Immature natural killer cell (primary cell): ENCODE data around the gene CPED1. TPM values are rescaled to one million over a fixed set of nuclear protein-coding genes. Genes with fewer than 3 reads are reported as not detected.

Experiments
- DNase-seq, 3 donors: peaks; one replicate each; pipeline ENCODE4 v3.0.0; 2022; ENCODE audit warnings: mixed read lengths in 1 of 3
- H3K27ac Mint-ChIP-seq, 6 donors: one replicate each; pipeline ENCODE4 v1.8.0; 2020; ENCODE audit warnings: mixed read lengths in 6 of 6, mild to moderate bottlenecking in 5 of 6, inconsistent platforms in 4 of 6, moderate library complexity in 3 of 6
- H3K27me3 Mint-ChIP-seq, 3 donors: one replicate each; pipeline ENCODE4 v1.8.0; 2020 to 2021; ENCODE audit warnings: low read depth in 3 of 3, mild to moderate bottlenecking in 3 of 3, mixed read lengths in 3 of 3, moderate library complexity in 3 of 3, inconsistent platforms in 1 of 3
- H3K36me3 Mint-ChIP-seq, 3 donors: one replicate each; pipeline ENCODE4 v1.8.0; 2020; ENCODE audit warnings: mixed read lengths in 3 of 3, inconsistent platforms in 2 of 3, mild to moderate bottlenecking in 2 of 3
- H3K4me1 Mint-ChIP-seq, 2 donors: one replicate each; pipeline ENCODE4 v1.8.0; 2020; ENCODE audit warnings: inconsistent platforms in 2 of 2, mild to moderate bottlenecking in 2 of 2, mixed read lengths in 2 of 2, moderate library complexity in 1 of 2
- H3K4me3 Mint-ChIP-seq, 5 donors: one replicate each; pipeline ENCODE4 v1.8.0; 2020; ENCODE audit warnings: mild to moderate bottlenecking in 5 of 5, mixed read lengths in 5 of 5, inconsistent platforms in 3 of 5, moderate library complexity in 3 of 5
- H3K9me3 Mint-ChIP-seq, 6 donors: one replicate each; pipeline ENCODE4 v1.8.0; 2020; ENCODE audit warnings: mild to moderate bottlenecking in 6 of 6, mixed read lengths in 6 of 6, inconsistent platforms in 4 of 6, moderate library complexity in 3 of 6
- polyA plus RNA-seq, 3 donors: library from polyadenylated mRNA; unstranded; fragments of 300-500 nt; fragmentation: Illumina TruSeq; gene quantifications; one replicate each; pipeline ENCODE4 v1.2.3, GENCODE V29; 2021

Gene CPED1
- polyA plus RNA-seq, 3 donors from 2014 or later, result 1.3 to 2.2 TPM; not detected in 1

GRCh38 chr7:120985839-120986238 lies 2.7 kb upstream of the CPED1 start:
- no peak for DNase-seq
- Mint-ChIP-seq H3K27ac (no peak overlapping the region), H3K4me1 (peaks cover 14 to 28% of the 10 kb centered on the region in 2 donors), H3K9me3 (no peaks in the 10 kb centered on the region), H3K36me3 (no peaks in the 10 kb centered on the region), H3K4me3 (no peak overlapping the region), H3K27me3 (peaks cover 0 to 35% (median 8%) of the 10 kb centered on the region in 3 donors)

GRCh38 chr7:120986650-120987049 lies 1.9 kb upstream of the CPED1 start:
- Mint-ChIP-seq H3K36me3 (no peaks in the 10 kb centered on the region), H3K9me3 (no peaks in the 10 kb centered on the region), H3K27ac (no peak overlapping the region), H3K27me3 (peaks cover 0 to 35% (median 8%) of the 10 kb centered on the region in 3 donors), H3K4me3 (no peak overlapping the region), H3K4me1 (peaks cover 14 to 28% of the 10 kb centered on the region in 2 donors)
- DNase-seq, result no peak

- peak overlapping the region in 1 of 6 donors; percentile 12 for H3K27ac Mint-ChIP-seq
- no peak for DNase-seq
These were observed 1.2 kb upstream of the CPED1 start for GRCh38 chr7:120987280-120987679.

DNA sequence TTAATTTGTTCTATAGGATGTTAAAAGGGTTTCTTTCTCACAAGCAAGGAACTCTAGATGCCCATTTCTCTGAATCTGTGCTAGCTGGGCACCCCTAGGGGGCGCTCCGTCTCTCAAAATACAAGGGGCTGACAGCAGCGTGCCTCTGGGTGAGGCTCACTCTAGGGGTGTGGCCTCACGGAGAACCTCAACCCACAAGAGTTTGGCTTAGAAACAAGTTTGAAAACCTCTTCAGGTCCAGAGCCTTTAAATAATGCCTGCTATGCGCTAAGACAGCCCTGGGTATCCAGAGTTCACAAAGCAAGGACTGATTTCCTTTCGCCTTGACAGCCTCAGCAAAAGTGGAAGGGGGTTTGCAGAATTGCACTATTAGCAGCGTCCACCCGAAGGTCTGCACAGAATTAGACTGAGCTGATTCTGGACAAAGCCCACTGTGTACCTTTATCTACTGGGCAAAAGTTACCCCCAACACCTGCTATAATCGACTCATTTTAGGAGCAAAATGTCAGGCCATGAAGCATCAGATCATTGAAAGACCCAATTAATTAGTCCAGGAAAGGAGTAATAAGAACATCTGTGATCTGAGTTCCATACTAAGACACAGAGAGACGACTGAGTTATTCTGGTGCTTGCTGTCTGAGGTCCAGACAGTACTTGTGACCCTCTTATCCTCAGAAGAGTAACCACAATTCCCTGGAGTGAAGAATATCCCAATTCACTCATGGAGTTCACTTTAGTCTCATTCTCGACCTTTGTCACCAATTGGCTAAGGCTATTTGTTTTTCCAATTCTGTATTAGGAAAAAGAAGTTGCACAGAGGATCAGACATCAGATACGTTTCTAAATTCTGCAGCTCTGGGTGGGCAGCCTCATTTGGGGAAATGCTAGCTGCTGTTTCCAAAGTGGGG lies 574 bp upstream of the CPED1 start:
- Mint-ChIP-seq H3K4me1 (peaks cover 14 to 22% of the 10 kb centered on the region in 2 donors), H3K27me3 (peaks cover 0 to 36% (median 8%) of the 10 kb centered on the region in 3 donors), H3K9me3 (no peaks in the 10 kb centered on the region), H3K36me3 (no peaks in the 10 kb centered on the region), H3K4me3 (peak overlapping the region; percentile 74 to 84 (median 79)), H3K27ac (peak overlapping the region in 2 of 6 donors; percentile 12 to 15)
- peak; percentile 68 to 78 (median 72) for DNase-seq

More at GRCh38 chr7:120987280-120987679, 1.2 kb upstream of the CPED1 start:
- Mint-ChIP-seq H3K36me3 (no peaks in the 10 kb centered on the region), H3K9me3 (no peaks in the 10 kb centered on the region), H3K4me3 (peak overlapping the region in 1 of 5 donors; percentile 84), H3K4me1 (peaks cover 14 to 23% of the 10 kb centered on the region in 2 donors), H3K27me3 (peaks cover 0 to 33% (median 8%) of the 10 kb centered on the region in 3 donors)

GRCh38 chr7:120989257-120990220 lies 1.0 kb downstream of the CPED1 start:
- no peak overlapping the region for H3K27ac Mint-ChIP-seq
- H3K9me3 Mint-ChIP-seq, result no peaks in the 10 kb centered on the region
- H3K4me1 Mint-ChIP-seq, result peaks cover 14 to 22% of the 10 kb centered on the region in 2 donors
- no peaks in the 10 kb centered on the region for H3K36me3 Mint-ChIP-seq
- peak overlapping the region; percentile 3 to 84 (median 76) for H3K4me3 Mint-ChIP-seq
- DNase-seq, result no peak
- peaks cover 0 to 40% (median 8%) of the 10 kb centered on the region in 3 donors for H3K27me3 Mint-ChIP-seq

DNA sequence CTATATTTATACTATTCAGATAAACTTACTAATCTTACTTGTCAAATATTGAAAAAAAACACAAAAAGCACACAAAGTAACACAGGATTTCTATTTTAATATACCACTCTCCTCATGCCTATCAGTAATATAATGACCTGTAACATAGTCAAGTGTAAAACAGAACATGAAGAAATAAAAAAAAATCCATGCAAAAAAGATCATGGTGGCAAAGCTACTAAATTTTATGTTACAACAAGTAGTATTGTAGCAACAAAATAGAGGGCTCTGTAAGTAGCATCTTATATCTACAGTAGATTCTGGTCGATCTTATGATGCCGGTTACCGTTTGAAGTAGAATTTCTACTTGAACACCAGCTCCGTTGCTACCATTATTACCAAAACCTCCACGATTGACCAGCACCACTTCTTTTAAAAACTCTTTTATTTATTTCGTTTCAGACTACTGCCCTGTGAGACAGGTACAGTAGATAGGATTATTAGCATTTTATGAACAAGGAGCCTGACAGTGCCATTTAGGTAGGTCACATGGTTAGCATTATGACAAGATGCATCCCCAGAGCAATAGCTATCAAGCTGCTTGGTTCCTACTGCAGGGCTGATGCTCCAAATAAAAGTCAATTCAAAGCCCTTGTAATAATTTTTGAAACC lies 2.1 kb downstream of the CPED1 start:
- Mint-ChIP-seq H3K4me3 (no peak overlapping the region), H3K27ac (no peak overlapping the region), H3K4me1 (peaks cover 14 to 22% of the 10 kb centered on the region in 2 donors), H3K9me3 (no peaks in the 10 kb centered on the region), H3K36me3 (no peaks in the 10 kb centered on the region), H3K27me3 (peaks cover 0 to 41% (median 8%) of the 10 kb centered on the region in 3 donors)
- no peak for DNase-seq

- Mint-ChIP-seq H3K36me3 (no peaks in the 10 kb centered on the region), H3K4me1 (peaks cover 14 to 22% of the 10 kb centered on the region in 2 donors), H3K27me3 (peaks cover 0 to 40% (median 10%) of the 10 kb centered on the region in 3 donors), H3K9me3 (no peaks in the 10 kb centered on the region), H3K4me3 (no peak overlapping the region), H3K27ac (no peak overlapping the region)
- no peak for DNase-seq
These were observed 2.6 kb downstream of the CPED1 start for GRCh38 chr7:120991161-120991560.

DNA sequence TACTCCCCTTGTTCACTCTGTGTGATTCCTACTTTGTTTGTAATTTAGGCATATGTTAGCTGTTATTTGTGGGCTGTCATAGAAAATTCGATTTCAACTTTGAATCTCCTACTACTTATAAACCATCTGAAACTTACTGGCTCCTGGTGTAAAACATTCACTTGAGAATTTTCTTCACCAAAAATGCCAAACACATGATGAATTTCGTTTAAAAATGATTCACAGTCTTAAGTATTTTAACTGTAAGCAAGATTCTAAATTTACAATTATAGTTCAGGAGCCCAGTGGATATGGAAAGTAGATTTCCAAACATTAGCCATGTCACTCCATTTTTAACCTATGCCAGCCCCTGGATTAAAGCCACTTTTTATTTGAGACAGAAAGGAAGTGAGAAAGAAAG lies 3.1 kb downstream of the CPED1 start:
- H3K4me1 Mint-ChIP-seq, result peaks cover 14 to 22% of the 10 kb centered on the region in 2 donors
- H3K4me3 Mint-ChIP-seq, result no peak overlapping the region
- H3K27ac Mint-ChIP-seq, result no peak overlapping the region
- no peaks in the 10 kb centered on the region for H3K36me3 Mint-ChIP-seq
- H3K27me3 Mint-ChIP-seq, result peaks cover 0 to 39% (median 8%) of the 10 kb centered on the region in 3 donors
- no peak for DNase-seq
- H3K9me3 Mint-ChIP-seq, result no peaks in the 10 kb centered on the region

- H3K4me1 Mint-ChIP-seq, result peaks cover 16 to 20% of the 10 kb centered on the region in 2 donors
- no peaks in the 10 kb centered on the region for H3K9me3 Mint-ChIP-seq
- no peaks in the 10 kb centered on the region for H3K36me3 Mint-ChIP-seq
- no peak overlapping the region for H3K27ac Mint-ChIP-seq
- no peak for DNase-seq
- H3K4me3 Mint-ChIP-seq, result no peak overlapping the region
- H3K27me3 Mint-ChIP-seq, result peaks cover 0 to 35% (median 8%) of the 10 kb centered on the region in 3 donors
These were observed 3.9 kb downstream of the CPED1 start for GRCh38 chr7:120992272-120992964.

GRCh38 chr7:120992965-120993494 lies 4.5 kb downstream of the CPED1 start:
- Mint-ChIP-seq H3K27me3 (peaks cover 0 to 30% (median 8%) of the 10 kb centered on the region in 3 donors), H3K27ac (no peak overlapping the region), H3K4me3 (no peak overlapping the region), H3K4me1 (peaks cover 10 to 14% of the 10 kb centered on the region in 2 donors), H3K36me3 (no peaks in the 10 kb centered on the region), H3K9me3 (no peaks in the 10 kb centered on the region)
- DNase-seq, result no peak

- Mint-ChIP-seq H3K4me3 (no peak overlapping the region), H3K4me1 (peaks cover 4 to 8% of the 10 kb centered on the region in 2 donors), H3K27ac (no peak overlapping the region), H3K9me3 (no peaks in the 10 kb centered on the region), H3K27me3 (peaks cover 0 to 30% (median 5%) of the 10 kb centered on the region in 3 donors), H3K36me3 (no peaks in the 10 kb centered on the region)
- no peak for DNase-seq
These were observed 5.2 kb downstream of the CPED1 start for GRCh38 chr7:120993553-120994191.
